GM23338 (cell line): ENCODE data around the gene DUSP8. TPM values are rescaled to one million over a fixed set of nuclear protein-coding genes. Genes with fewer than 3 reads are reported as not detected.
A peak's percentile ranks its signal among the peaks of the same experiment; 100 is the strongest.

Experiments used
- ATAC-seq: fragments of 200-7000 bp; cut with Tn5 transposase; 3 replicates; pipeline ENCODE4 v1.9.1; 2020
- DNase-seq: peaks from one replicate; pipeline ENCODE4 v3.0.0-alpha.2; 2015; ENCODE audit warnings: low spot score
- H2AFZ ChIP-seq: fragments of 200-600 bp; sonication (generic); 2 replicates; pipeline ENCODE4 v1.8.0; 2016; ENCODE audit warnings: antibody characterized with exemption, mild to moderate bottlenecking, moderate library complexity
- H3F3A ChIP-seq: fragments of 200-600 bp; sonication (generic); replicated peaks from 2 replicates; pipeline ENCODE4 v1.8.0; 2017; ENCODE audit warnings: antibody characterized with exemption, mixed run types, low read depth
- H3K27ac ChIP-seq: fragments of 200-600 bp; sonication (generic); 2 replicates; pipeline ENCODE4 v1.6.1; 2016; ENCODE audit warnings: low read depth
- H3K27me3 ChIP-seq: fragments of 200-600 bp; sonication (generic); 2 replicates; pipeline ENCODE4 v1.8.0; 2016; ENCODE audit warnings: mild to moderate bottlenecking, mixed run types, moderate library complexity; ENCODE audit not compliant: insufficient read depth
- H3K36me3 ChIP-seq: fragments of 200-600 bp; sonication (generic); 2 replicates; pipeline ENCODE4 v1.8.0; 2016; ENCODE audit warnings: mild to moderate bottlenecking; ENCODE audit not compliant: insufficient read depth
- H3K4me1 ChIP-seq: fragments of 200-600 bp; sonication (generic); 2 replicates; pipeline ENCODE4 v1.8.0; 2016; ENCODE audit warnings: mild to moderate bottlenecking, moderate library complexity; ENCODE audit not compliant: insufficient read depth
- H3K4me2 ChIP-seq: fragments of 200-600 bp; sonication (generic); 2 replicates; pipeline ENCODE4 v1.7.1; 2017; ENCODE audit warnings: mixed run types
- H3K4me3 ChIP-seq: fragments of 200-600 bp; sonication (generic); 2 replicates; pipeline ENCODE4 v1.6.1; 2016; ENCODE audit warnings: mixed run types
- H3K79me2 ChIP-seq: fragments of 200-600 bp; sonication (generic); replicated peaks from 2 replicates; pipeline ENCODE4 v1.8.0; 2017; ENCODE audit warnings: mild to moderate bottlenecking; ENCODE audit not compliant: insufficient read depth
- H3K9me2 ChIP-seq: fragments of 200-600 bp; sonication (generic); 2 replicates; pipeline ENCODE4 v1.8.0; 2017; ENCODE audit not compliant: insufficient read depth
- H4K20me1 ChIP-seq: fragments of 200-600 bp; sonication (generic); replicated peaks from 2 replicates; pipeline ENCODE4 v1.8.0; 2017; ENCODE audit warnings: mild to moderate bottlenecking; ENCODE audit not compliant: insufficient read depth
- H3K27ac Mint-ChIP-seq: 2 replicates; pipeline ENCODE4 v1.8.0; 2020; ENCODE audit warnings: inconsistent platforms, mild to moderate bottlenecking, moderate library complexity, mixed read lengths
- H3K27me3 Mint-ChIP-seq: 3 replicates; pipeline ENCODE4 v1.8.0; 2022; ENCODE audit warnings: low read depth, mild to moderate bottlenecking, moderate library complexity, mixed read lengths, inconsistent platforms; ENCODE audit not compliant: insufficient read depth, poor library complexity
- H3K36me3 Mint-ChIP-seq: 3 replicates; pipeline ENCODE4 v1.8.0; 2021; ENCODE audit warnings: low read depth, mild to moderate bottlenecking, inconsistent platforms, moderate library complexity, mixed read lengths
- H3K4me1 Mint-ChIP-seq: 3 replicates; pipeline ENCODE4 v1.8.0; 2020; ENCODE audit warnings: mild to moderate bottlenecking, inconsistent platforms, mixed read lengths
- H3K4me3 Mint-ChIP-seq: 3 replicates; pipeline ENCODE4 v1.8.0; 2021; ENCODE audit warnings: moderate library complexity, mild to moderate bottlenecking, inconsistent platforms, mixed read lengths
- H3K9me3 Mint-ChIP-seq: 3 replicates; pipeline ENCODE4 v1.8.0; 2020; ENCODE audit warnings: moderate library complexity, mild to moderate bottlenecking, inconsistent platforms, mixed read lengths
- CREB1 ChIP-seq: fragments of 250-450 bp; sonication (Bioruptor Pico); IDR thresholded peaks from 2 replicates; pipeline ENCODE4 v1.5.0; 2020; ENCODE audit warnings: low read depth, mild to moderate bottlenecking, moderate library complexity
- ETS1 ChIP-seq: IDR thresholded peaks from 2 replicates; pipeline ENCODE4 v1.6.1; 2016; ENCODE audit warnings: antibody characterized with exemption
- NANOG ChIP-seq: IDR thresholded peaks from 2 replicates; pipeline ENCODE4 v1.6.1; 2016; ENCODE audit warnings: antibody characterized with exemption, borderline replicate concordance
- STAT1 ChIP-seq: IDR thresholded peaks from one replicate; pipeline ENCODE4 v1.6.1; 2016; ENCODE audit warnings: antibody characterized with exemption; ENCODE audit not compliant: unreplicated experiment
- ZNF331 ChIP-seq: fragments of 250-450 bp; sonication (Bioruptor Pico); IDR thresholded peaks from 2 replicates; pipeline ENCODE4 v1.5.0; 2020; ENCODE audit warnings: low read depth, mild to moderate bottlenecking, moderate library complexity
- polyA plus RNA-seq: library from polyadenylated mRNA; unstranded; fragments of >200 nt; fragmentation: Nextera tagmentation; extraction: Ambion mirVana; gene quantifications from 2 replicates; pipeline ENCODE4 v1.2.1, GENCODE V29; 2016
- total RNA-seq: library from RNA; depleted of rRNA; stranded (reverse); fragments of >200 nt; shearing (Covaris generic); gene quantifications from 2 replicates; pipeline ENCODE4 v1.2.3, GENCODE V29; 2014
- TF ChIP-seq, protein P1 (sequence below), 2 experiments: fragments of 200-600 bp in 1 of 2; sonication (generic) in 1 of 2; conservative IDR thresholded peaks; 2 replicates each; pipeline versions ENCODE4 v1.5.1 to v1.6.1; 2016 to 2017; ENCODE audit warnings: antibody characterized with exemption in 2 of 2, low read depth in 2 of 2, mild to moderate bottlenecking in 2 of 2, moderate library complexity in 1 of 2
- TF ChIP-seq, protein P2 (sequence below): IDR thresholded peaks from one replicate; pipeline ENCODE4 v1.6.1; 2018; ENCODE audit warnings: antibody characterized with exemption; ENCODE audit not compliant: unreplicated experiment
- TF ChIP-seq, protein P3 (sequence below): fragments of 250-450 bp; sonication (Bioruptor Pico); IDR thresholded peaks from 2 replicates; pipeline ENCODE4 v1.5.0; 2020; ENCODE audit warnings: mild to moderate bottlenecking, moderate library complexity

The DUSP8 gene
- total and polyA plus RNA-seq, 2 experiments from 2014 or later: 1.1 TPM

- TF ChIP-seq, protein P1, sequence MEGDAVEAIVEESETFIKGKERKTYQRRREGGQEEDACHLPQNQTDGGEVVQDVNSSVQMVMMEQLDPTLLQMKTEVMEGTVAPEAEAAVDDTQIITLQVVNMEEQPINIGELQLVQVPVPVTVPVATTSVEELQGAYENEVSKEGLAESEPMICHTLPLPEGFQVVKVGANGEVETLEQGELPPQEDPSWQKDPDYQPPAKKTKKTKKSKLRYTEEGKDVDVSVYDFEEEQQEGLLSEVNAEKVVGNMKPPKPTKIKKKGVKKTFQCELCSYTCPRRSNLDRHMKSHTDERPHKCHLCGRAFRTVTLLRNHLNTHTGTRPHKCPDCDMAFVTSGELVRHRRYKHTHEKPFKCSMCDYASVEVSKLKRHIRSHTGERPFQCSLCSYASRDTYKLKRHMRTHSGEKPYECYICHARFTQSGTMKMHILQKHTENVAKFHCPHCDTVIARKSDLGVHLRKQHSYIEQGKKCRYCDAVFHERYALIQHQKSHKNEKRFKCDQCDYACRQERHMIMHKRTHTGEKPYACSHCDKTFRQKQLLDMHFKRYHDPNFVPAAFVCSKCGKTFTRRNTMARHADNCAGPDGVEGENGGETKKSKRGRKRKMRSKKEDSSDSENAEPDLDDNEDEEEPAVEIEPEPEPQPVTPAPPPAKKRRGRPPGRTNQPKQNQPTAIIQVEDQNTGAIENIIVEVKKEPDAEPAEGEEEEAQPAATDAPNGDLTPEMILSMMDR (conservative IDR thresholded peaks at IDR 0.05; ENCODE audit: low read depth in 2 of 2): no peak
- TF ChIP-seq ETS1 (no peak), ZNF331 (CRISPR knock-in tag) (no peak), STAT1 (no peak), NANOG (no peak)
- TF ChIP-seq, protein P2, sequence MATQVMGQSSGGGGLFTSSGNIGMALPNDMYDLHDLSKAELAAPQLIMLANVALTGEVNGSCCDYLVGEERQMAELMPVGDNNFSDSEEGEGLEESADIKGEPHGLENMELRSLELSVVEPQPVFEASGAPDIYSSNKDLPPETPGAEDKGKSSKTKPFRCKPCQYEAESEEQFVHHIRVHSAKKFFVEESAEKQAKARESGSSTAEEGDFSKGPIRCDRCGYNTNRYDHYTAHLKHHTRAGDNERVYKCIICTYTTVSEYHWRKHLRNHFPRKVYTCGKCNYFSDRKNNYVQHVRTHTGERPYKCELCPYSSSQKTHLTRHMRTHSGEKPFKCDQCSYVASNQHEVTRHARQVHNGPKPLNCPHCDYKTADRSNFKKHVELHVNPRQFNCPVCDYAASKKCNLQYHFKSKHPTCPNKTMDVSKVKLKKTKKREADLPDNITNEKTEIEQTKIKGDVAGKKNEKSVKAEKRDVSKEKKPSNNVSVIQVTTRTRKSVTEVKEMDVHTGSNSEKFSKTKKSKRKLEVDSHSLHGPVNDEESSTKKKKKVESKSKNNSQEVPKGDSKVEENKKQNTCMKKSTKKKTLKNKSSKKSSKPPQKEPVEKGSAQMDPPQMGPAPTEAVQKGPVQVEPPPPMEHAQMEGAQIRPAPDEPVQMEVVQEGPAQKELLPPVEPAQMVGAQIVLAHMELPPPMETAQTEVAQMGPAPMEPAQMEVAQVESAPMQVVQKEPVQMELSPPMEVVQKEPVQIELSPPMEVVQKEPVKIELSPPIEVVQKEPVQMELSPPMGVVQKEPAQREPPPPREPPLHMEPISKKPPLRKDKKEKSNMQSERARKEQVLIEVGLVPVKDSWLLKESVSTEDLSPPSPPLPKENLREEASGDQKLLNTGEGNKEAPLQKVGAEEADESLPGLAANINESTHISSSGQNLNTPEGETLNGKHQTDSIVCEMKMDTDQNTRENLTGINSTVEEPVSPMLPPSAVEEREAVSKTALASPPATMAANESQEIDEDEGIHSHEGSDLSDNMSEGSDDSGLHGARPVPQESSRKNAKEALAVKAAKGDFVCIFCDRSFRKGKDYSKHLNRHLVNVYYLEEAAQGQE: no peak
These were observed 63.1 kb downstream of the DUSP8 start (continued) for GRCh38 chr11:1508986-1509385.

- DNase-seq (no peak), ATAC-seq (no peak)
- Histone ChIP-seq H3K27me3 (no peaks in the 10 kb centered on the region), H4K20me1 (no peaks in the 10 kb centered on the region; the same call in 1 of the 2 replicates), H3K4me2 (no peak overlapping the region), H2AFZ (no peak overlapping the region), H3K36me3 (no peaks in the 10 kb centered on the region), H3K4me1 (peaks cover 12% of the 10 kb centered on the region), H3K79me2 (peaks cover 29% of the 10 kb centered on the region), H3K27ac (0 out of 2 replicates have a peak overlapping the region, but pooled peaks have one; percentile 6), H3F3A (peaks cover 5% of the 10 kb centered on the region; the same call in 1 of the 2 replicates), H3K9me2 (no peaks in the 10 kb centered on the region), H3K4me3 (no peak overlapping the region)
- Mint-ChIP-seq H3K27ac (no peak overlapping the region), H3K4me1 (peaks cover 35% of the 10 kb centered on the region), H3K27me3 (peaks cover 21% of the 10 kb centered on the region), H3K4me3 (no peak overlapping the region), H3K9me3 (no peaks in the 10 kb centered on the region), H3K36me3 (no peaks in the 10 kb centered on the region; the same call in 2 of the 3 replicates)
- TF ChIP-seq CREB1 (CRISPR knock-in tag): no peak
- TF ChIP-seq, protein P1 (conservative IDR thresholded peaks at IDR 0.05; ENCODE audit: low read depth in 2 of 2): no peak
- TF ChIP-seq ZNF331 (CRISPR knock-in tag): no peak
- TF ChIP-seq, protein P3, sequence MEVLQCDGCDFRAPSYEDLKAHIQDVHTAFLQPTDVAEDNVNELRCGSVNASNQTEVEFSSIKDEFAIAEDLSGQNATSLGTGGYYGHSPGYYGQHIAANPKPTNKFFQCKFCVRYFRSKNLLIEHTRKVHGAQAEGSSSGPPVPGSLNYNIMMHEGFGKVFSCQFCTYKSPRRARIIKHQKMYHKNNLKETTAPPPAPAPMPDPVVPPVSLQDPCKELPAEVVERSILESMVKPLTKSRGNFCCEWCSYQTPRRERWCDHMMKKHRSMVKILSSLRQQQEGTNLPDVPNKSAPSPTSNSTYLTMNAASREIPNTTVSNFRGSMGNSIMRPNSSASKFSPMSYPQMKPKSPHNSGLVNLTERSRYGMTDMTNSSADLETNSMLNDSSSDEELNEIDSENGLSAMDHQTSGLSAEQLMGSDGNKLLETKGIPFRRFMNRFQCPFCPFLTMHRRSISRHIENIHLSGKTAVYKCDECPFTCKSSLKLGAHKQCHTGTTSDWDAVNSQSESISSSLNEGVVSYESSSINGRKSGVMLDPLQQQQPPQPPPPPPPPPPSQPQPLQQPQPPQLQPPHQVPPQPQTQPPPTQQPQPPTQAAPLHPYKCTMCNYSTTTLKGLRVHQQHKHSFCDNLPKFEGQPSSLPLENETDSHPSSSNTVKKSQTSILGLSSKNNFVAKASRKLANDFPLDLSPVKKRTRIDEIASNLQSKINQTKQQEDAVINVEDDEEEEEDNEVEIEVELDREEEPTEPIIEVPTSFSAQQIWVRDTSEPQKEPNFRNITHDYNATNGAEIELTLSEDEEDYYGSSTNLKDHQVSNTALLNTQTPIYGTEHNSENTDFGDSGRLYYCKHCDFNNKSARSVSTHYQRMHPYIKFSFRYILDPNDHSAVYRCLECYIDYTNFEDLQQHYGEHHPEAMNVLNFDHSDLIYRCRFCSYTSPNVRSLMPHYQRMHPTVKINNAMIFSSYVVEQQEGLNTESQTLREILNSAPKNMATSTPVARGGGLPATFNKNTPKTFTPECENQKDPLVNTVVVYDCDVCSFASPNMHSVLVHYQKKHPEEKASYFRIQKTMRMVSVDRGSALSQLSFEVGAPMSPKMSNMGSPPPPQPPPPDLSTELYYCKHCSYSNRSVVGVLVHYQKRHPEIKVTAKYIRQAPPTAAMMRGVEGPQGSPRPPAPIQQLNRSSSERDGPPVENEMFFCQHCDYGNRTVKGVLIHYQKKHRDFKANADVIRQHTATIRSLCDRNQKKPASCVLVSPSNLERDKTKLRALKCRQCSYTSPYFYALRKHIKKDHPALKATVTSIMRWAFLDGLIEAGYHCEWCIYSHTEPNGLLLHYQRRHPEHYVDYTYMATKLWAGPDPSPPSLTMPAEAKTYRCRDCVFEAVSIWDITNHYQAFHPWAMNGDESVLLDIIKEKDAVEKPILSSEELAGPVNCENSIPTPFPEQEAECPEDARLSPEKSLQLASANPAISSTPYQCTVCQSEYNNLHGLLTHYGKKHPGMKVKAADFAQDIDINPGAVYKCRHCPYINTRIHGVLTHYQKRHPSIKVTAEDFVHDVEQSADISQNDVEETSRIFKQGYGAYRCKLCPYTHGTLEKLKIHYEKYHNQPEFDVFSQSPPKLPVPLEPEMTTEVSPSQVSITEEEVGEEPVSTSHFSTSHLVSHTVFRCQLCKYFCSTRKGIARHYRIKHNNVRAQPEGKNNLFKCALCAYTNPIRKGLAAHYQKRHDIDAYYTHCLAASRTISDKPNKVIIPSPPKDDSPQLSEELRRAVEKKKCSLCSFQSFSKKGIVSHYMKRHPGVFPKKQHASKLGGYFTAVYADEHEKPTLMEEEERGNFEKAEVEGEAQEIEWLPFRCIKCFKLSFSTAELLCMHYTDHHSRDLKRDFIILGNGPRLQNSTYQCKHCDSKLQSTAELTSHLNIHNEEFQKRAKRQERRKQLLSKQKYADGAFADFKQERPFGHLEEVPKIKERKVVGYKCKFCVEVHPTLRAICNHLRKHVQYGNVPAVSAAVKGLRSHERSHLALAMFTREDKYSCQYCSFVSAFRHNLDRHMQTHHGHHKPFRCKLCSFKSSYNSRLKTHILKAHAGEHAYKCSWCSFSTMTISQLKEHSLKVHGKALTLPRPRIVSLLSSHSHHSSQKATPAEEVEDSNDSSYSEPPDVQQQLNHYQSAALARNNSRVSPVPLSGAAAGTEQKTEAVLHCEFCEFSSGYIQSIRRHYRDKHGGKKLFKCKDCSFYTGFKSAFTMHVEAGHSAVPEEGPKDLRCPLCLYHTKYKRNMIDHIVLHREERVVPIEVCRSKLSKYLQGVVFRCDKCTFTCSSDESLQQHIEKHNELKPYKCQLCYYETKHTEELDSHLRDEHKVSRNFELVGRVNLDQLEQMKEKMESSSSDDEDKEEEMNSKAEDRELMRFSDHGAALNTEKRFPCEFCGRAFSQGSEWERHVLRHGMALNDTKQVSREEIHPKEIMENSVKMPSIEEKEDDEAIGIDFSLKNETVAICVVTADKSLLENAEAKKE (CRISPR knock-in tag): no peak
- no peak for TF ChIP-seq STAT1
These were observed 63.6 kb downstream of the DUSP8 start for GRCh38 chr11:1508491-1508891.
